ENCODE measurements around the gene GAL3ST2. TPM values are rescaled to one million over a fixed set of nuclear protein-coding genes. Genes with fewer than 3 reads are reported as not detected.
"Not testable (repeated sequence)": the region's sequence is repeated elsewhere in the genome, so short reads cannot be mapped to it uniquely, and the experiment has no call there.

GAL3ST2 gene
- total RNA-seq, 1 donor = 2.5 TPM

DNA sequence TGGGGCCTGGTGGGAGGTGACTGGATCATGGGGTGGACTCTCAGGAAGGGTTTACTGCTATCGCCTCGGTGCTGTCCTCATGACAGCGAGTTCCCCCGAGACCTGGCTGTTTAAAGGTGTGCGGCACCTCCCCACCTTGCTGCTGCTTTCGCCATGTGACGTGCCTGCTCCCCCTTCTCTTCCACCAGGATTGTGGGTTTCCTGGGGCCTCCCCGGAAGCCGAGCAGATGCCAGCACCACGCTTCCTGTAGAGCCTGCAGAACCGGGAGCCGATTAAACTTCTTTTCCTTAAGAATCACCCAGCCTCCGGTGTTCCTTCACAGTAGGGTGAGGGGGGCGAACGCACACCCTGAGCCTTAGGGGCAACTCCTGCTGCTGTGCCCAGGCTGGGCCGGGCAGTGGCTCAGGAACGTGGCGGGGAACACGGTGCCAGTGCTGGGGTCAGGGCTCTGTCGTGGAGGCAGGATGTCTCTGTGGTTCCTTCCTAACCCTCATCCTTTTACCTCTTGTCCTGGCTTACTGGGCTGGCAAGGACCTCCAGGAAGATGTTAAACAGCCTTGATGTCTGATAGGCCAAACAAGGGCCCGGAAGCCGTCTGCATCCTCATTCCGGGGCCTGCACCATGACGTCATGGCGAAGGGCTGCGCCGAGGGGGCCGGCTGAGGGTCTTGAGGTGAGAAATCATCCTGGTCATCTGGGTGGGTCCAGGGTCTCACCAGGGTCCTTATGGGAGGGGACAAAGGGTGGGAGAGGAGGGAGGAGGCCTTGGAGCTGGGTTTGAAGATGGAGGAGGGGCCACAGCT, 45.0 kb downstream of the GAL3ST2 start:
- Histone ChIP-seq H3K9me3 (ENCODE audit: low read depth, low read length) (no peaks in the 10 kb centered on the region), H3K4me3 (ENCODE audit: low read length) (no peak overlapping the region), H3K4me1 (ENCODE audit: insufficient read depth, low read length) (peaks cover 15% of the 10 kb centered on the region), H3K27me3 (ENCODE audit: insufficient read depth, low read length) (no peaks in the 10 kb centered on the region)

DNA sequence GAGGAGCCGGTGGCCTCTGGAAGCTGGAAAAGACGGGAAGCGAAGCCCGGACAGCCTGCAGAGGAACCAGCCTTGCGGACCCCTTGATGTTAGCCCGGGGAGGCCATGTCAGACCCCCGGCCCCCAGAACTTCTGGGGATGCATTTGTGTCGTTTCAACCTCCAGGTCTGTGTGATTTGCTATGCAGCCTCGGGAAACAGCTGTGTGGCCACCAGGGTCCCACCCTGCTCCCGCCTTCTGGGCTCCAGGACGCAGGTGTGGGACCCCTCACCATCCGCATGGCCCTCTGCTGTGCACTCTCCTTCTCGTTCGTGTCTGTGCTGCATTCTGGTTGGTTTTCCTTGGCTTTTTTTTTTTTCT, 45.6 kb downstream of the GAL3ST2 start:
- H3K9me3 ChIP-seq (ENCODE audit: low read depth, low read length) = peaks cover 6% of the 10 kb centered on the region
- H3K27me3 ChIP-seq (ENCODE audit: insufficient read depth, low read length) = no peaks in the 10 kb centered on the region
- no peak overlapping the region for H3K4me3 ChIP-seq (ENCODE audit: low read length)
- H3K4me1 ChIP-seq (ENCODE audit: insufficient read depth, low read length) = peaks cover 13% of the 10 kb centered on the region

GRCh38 chr2:241823531-241824437, 47.2 kb downstream of the GAL3ST2 start:
- not testable (repeated sequence) for H3K4me3 ChIP-seq (ENCODE audit: low read length); H3K27me3 ChIP-seq (ENCODE audit: insufficient read depth, low read length); H3K4me1 ChIP-seq (ENCODE audit: insufficient read depth, low read length)
- H3K9me3 ChIP-seq (ENCODE audit: low read depth, low read length) = peaks cover 10% of the 10 kb centered on the region

DNA sequence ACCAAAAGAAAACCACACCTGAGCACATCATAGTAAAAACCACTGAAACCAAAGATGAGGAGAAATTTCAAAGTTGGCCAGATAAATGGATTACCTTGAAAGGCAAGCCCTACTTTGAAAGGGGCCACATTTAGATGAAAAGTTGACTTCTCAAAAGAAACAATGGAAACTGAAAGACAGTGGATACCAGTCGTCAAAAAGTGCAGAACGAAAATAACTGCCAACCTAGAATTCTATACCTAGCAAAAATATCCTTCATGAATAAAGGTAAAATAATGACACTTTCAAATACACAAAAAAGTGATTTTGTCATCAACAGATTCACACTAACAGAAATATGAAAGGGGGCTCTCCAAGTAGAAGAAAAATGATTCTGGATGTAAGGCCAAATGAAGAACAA, 50.8 kb downstream of the GAL3ST2 start:
- Histone ChIP-seq H3K9me3 (ENCODE audit: low read depth, low read length) (peaks cover 10% of the 10 kb centered on the region), H3K27me3 (ENCODE audit: insufficient read depth, low read length) (no peaks in the 10 kb centered on the region), H3K4me3 (ENCODE audit: low read length) (no peak overlapping the region), H3K4me1 (ENCODE audit: insufficient read depth, low read length) (no peaks in the 10 kb centered on the region)

DNA sequence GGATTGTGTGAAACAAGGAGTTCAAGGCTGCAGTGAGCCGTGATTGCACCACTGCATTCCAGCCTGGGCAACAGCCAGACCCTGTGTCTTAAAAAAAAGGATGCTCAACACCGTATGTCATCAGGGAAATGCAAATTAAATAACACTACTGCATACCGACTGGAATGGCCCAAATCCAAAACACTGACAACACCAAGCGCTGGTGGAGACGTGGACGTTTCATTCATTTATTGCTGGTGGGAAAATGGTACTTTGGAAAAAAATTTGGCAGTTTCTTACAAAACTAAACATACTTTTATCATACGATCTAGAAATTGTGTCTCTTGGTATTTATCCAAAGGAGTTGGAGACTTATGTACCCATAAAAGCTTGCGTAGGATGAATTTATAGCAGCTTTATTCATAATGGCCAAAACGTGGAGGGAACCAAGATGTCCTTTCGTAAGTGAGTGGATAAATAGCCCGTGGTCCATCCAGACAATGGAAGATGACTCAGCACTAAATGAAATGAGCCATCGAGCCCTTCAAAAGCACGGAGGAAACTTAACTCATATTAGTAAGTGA, 56.6 kb downstream of the GAL3ST2 start:
- Histone ChIP-seq H3K9me3 (ENCODE audit: low read depth, low read length) (no peaks in the 10 kb centered on the region), H3K4me1 (ENCODE audit: insufficient read depth, low read length) (no peaks in the 10 kb centered on the region), H3K27me3 (ENCODE audit: insufficient read depth, low read length) (no peaks in the 10 kb centered on the region), H3K4me3 (ENCODE audit: low read length) (no peak overlapping the region)

DNA sequence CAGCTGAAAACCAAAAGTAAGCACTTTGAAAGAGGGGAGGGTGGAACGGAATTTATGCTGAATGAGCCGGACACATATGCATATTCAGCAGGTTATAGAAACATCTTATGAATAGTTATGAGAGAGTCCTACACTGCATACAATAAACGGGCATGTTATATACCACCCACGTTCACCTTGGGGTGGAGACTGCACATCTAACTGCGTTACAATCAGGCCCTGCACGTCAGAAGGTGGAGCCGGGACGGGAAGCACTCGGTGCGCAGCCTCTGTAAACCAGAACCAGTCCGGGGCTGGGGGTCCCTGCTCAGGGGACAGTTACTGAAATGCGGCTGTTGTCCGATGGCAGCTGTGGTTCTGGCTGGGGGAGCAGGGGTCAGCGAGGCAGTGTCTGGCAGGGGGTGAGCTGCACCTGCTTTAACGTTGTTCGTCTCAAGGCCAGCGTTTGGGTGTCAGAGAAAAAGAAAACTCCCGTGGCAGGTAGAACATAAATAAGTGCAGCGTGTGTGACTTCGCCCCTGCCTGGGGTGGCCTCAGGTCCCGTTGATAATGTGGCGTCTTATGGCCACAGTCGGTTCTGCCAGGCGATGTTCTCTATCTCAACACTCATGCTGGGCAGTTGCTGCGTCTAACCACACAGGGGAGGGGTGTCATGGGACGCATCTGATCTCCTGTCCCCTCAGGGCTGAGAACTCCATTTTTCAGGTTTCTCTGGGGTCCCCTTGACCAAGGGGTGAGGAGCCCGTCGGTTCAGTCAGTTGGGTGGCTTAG, 57.3 kb downstream of the GAL3ST2 start:
- H3K4me1 ChIP-seq (ENCODE audit: insufficient read depth, low read length); H3K27me3 ChIP-seq (ENCODE audit: insufficient read depth, low read length); H3K9me3 ChIP-seq (ENCODE audit: low read depth, low read length); H3K4me3 ChIP-seq (ENCODE audit: low read length): not testable (repeated sequence)

DNA sequence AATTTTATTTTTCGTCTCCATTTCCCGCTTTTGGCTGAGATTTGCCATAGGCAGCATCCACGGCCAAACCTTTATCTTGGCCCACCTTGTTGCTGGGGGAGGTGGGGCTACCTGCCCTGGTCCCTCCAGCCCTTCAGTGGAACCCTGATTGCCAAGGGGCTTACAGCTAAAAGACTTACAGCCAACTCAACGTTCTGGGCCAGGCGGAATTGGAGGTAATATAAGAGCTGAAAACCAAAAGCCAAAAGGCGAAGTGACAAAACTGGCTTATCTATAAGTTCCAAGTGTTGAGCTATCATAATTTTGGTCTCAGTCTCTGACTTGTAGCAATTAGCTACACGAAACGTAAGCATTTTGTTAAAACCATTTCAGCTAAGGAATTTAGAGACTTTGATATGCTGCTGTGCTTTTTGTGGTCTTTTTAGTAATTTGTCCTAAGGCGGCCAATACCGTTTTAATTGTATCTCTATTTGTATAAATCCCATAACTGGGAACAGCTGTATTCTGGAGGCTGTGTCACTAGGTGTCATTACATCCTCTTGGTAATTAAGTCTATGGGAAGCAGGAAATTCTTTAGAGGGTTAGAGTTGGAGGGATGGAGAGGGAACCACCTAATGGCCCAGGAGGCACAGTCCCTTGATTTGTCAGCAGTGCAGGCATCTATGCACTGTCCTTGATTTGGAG, 58.0 kb downstream of the GAL3ST2 start:
- Histone ChIP-seq H3K27me3 (ENCODE audit: insufficient read depth, low read length) (no peaks in the 10 kb centered on the region), H3K4me1 (ENCODE audit: insufficient read depth, low read length) (no peaks in the 10 kb centered on the region), H3K4me3 (ENCODE audit: low read length) (no peak overlapping the region), H3K9me3 (ENCODE audit: low read depth, low read length) (no peaks in the 10 kb centered on the region)

GRCh38 chr2:241835611-241836010, 59.0 kb downstream of the GAL3ST2 start:
- no peak overlapping the region for H3K4me3 ChIP-seq (ENCODE audit: low read length)
- H3K27me3 ChIP-seq (ENCODE audit: insufficient read depth, low read length) = no peaks in the 10 kb centered on the region
- H3K4me1 ChIP-seq (ENCODE audit: insufficient read depth, low read length) = no peaks in the 10 kb centered on the region
- no peaks in the 10 kb centered on the region for H3K9me3 ChIP-seq (ENCODE audit: low read depth, low read length)

DNA sequence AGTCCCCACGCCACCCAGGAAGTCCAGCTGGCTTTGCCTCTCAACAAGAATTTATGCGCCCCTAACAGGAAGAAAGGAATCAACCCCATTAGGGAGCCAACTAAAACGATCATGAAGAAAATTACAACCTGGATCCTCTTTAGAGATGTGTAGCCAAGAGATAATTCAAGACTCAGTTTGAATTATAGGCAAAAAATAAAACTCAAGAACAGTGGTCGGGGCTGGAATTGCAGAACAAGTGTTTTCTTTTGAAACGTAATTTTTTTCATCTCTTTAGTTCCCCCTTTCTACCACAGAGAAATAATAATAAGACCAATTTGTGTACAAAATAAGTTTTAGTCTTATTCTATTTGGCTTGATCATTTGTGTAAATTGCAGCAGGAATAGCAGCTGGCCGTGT, 59.7 kb downstream of the GAL3ST2 start:
- Histone ChIP-seq H3K4me3 (ENCODE audit: low read length) (no peak overlapping the region), H3K27me3 (ENCODE audit: insufficient read depth, low read length) (no peaks in the 10 kb centered on the region)

GRCh38 chr2:241837197-241837965, 60.8 kb downstream of the GAL3ST2 start:
- peaks cover under 1% of the 10 kb centered on the region for H3K4me1 ChIP-seq (ENCODE audit: insufficient read depth, low read length)
- H3K4me3 ChIP-seq (ENCODE audit: low read length) = no peak overlapping the region
- H3K9me3 ChIP-seq (ENCODE audit: low read depth, low read length) = no peaks in the 10 kb centered on the region
- no peaks in the 10 kb centered on the region for H3K27me3 ChIP-seq (ENCODE audit: insufficient read depth, low read length)

More for the DNA sequence above, 59.7 kb downstream of the GAL3ST2 start:
- Histone ChIP-seq H3K4me1 (ENCODE audit: insufficient read depth, low read length) (no peaks in the 10 kb centered on the region), H3K9me3 (ENCODE audit: low read depth, low read length) (no peaks in the 10 kb centered on the region)

- H3K4me1 ChIP-seq (ENCODE audit: insufficient read depth, low read length) = peaks cover 23% of the 10 kb centered on the region
- no peaks in the 10 kb centered on the region for H3K9me3 ChIP-seq (ENCODE audit: low read depth, low read length)
- no peak overlapping the region for H3K4me3 ChIP-seq (ENCODE audit: low read length)
- no peaks in the 10 kb centered on the region for H3K27me3 ChIP-seq (ENCODE audit: insufficient read depth, low read length)
These were observed 64.8 kb downstream of the GAL3ST2 start for GRCh38 chr2:241841181-241842066.

- peaks cover 23% of the 10 kb centered on the region for H3K4me1 ChIP-seq (ENCODE audit: insufficient read depth, low read length)
- no peaks in the 10 kb centered on the region for H3K9me3 ChIP-seq (ENCODE audit: low read depth, low read length)
- H3K27me3 ChIP-seq (ENCODE audit: insufficient read depth, low read length) = no peaks in the 10 kb centered on the region
These were observed 65.4 kb downstream of the GAL3ST2 start for GRCh38 chr2:241842067-241842415.

DNA sequence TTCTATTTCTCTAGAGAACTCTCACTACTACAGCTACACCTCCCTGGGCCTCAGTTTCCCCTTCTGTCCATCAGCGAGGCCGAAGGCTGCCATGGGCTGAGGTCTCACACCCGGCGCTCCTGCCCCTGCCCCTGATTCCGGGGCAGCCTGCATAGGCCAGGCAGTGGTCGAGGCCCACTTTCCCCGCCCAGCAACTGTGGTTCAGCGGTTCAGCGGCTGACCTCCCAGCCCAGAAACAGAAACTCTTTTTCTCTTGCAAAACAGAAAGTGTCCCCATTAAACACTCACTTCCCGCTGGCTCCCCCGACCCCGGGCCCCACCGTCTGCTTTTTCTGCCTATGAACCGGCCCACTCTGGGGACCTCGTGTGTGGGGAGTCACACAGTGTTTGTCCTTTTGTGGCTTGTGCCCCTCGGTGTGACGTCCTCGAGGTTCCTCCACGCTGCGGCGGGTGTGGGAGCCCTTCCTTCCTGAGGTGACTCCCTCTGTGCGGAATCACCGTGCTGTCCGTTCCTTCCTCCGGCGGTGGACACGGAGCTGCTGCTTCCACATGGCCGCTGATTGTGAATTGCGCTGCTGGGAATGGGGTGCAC, 66.1 kb downstream of the GAL3ST2 start:
- Histone ChIP-seq H3K9me3 (ENCODE audit: low read depth, low read length) (no peaks in the 10 kb centered on the region), H3K4me3 (ENCODE audit: low read length) (peak overlapping the region; percentile 9), H3K27me3 (ENCODE audit: insufficient read depth, low read length) (no peaks in the 10 kb centered on the region), H3K4me1 (ENCODE audit: insufficient read depth, low read length) (peaks cover 23% of the 10 kb centered on the region)

More at GRCh38 chr2:241842067-241842415, 65.4 kb downstream of the GAL3ST2 start:
- H3K4me3 ChIP-seq (ENCODE audit: low read length) = no peak overlapping the region

Measured in mononuclear cell (primary cell).